Endothelial cell of umbilical vein (primary cell): ENCODE measurements around the gene EPN2. TPM values are rescaled to one million over a fixed set of nuclear protein-coding genes. Genes with fewer than 3 reads are reported as not detected.
A peak's percentile ranks its signal among the peaks of the same experiment; 100 is the strongest.

Experiments used
- BruUV-seq: library from RNA; stranded (reverse); fragments of 400-500 nt; replicated peaks from 2 replicates; lab custom pipeline; 2021; lab: Mats Ljungman, UMichigan
- CTCF ChIA-PET: fragments of 300-600, 350-600 bp; sonication (Branson Sonifier 250); formaldehyde crosslinking; loops from one replicate; lab custom pipeline; 2021; ENCODE audit warnings: antibody characterized with exemption, inconsistent platforms; lab: Charles Lee
- POLR2A ChIA-PET: fragments of 300-600, 350-600 bp; sonication (Branson Sonifier 250); formaldehyde crosslinking; loops from one replicate; lab custom pipeline; 2021; ENCODE audit warnings: antibody characterized with exemption, inconsistent platforms; lab: Charles Lee
- DNase-seq: peaks from one replicate; pipeline ENCODE4 v3.0.0-alpha.2; 2011; ENCODE audit warnings: low read depth, low spot score
- FAIRE-seq: peaks from 2 replicates; lab custom pipeline; 2011; peaks lifted over from hg19 to GRCh38; lab: Jason Lieb, UNC
- H2AFZ ChIP-seq: 2 replicates; pipeline ENCODE4 v1.6.0; 2012; ENCODE audit warnings: low read depth, low read length, control low read depth, inconsistent platforms
- H3K27ac ChIP-seq: 2 replicates; pipeline ENCODE4 v1.5.1; 2011; ENCODE audit warnings: low read depth, mild to moderate bottlenecking, control low read depth, low read length, moderate library complexity; ENCODE audit not compliant: insufficient read depth
- H3K27me3 ChIP-seq, 2 experiments: 2 replicates each; pipeline versions ENCODE4 v1.6.0 to v1.6.1; 2011; ENCODE audit warnings: low read length in 2 of 2, mixed read lengths in 1 of 2; ENCODE audit not compliant: control insufficient read depth in 2 of 2, insufficient read depth in 2 of 2
- H3K36me3 ChIP-seq, 2 experiments: 2 replicates in 1 of 2; 3 replicates in 1 of 2; pipeline ENCODE4 v1.5.1; 2011; ENCODE audit warnings: low read length in 2 of 2, mild to moderate bottlenecking in 1 of 2, moderate library complexity in 1 of 2; ENCODE audit not compliant: control insufficient read depth in 2 of 2, insufficient read depth in 2 of 2; ENCODE audit errors: extremely low read depth in 1 of 2
- H3K4me1 ChIP-seq: 3 replicates; pipeline ENCODE4 v1.5.1; 2011; ENCODE audit warnings: mild to moderate bottlenecking, low read length; ENCODE audit not compliant: control insufficient read depth, insufficient read depth; ENCODE audit errors: extremely low read depth
- H3K4me2 ChIP-seq: 2 replicates; pipeline ENCODE4 v1.6.1; 2011; ENCODE audit warnings: low read length, control low read depth, mixed read lengths; ENCODE audit not compliant: insufficient read depth
- H3K4me3 ChIP-seq, 3 experiments: fragments of 200-600 bp in 1 of 3; sonication (generic), shearing (Covaris generic) in 1 of 3; replicated peaks in 1 of 3; 2 replicates each; pipeline ENCODE4 v1.5.1; 2011 to 2016; ENCODE audit warnings: control low read depth in 3 of 3, low read length in 3 of 3, mild to moderate bottlenecking in 2 of 3, inconsistent platforms in 1 of 3, low read depth in 1 of 3, moderate library complexity in 1 of 3; ENCODE audit not compliant: insufficient read depth in 1 of 3
- H3K79me2 ChIP-seq: 2 replicates; pipeline ENCODE4 v1.6.0; 2012; ENCODE audit warnings: low read length, inconsistent platforms; ENCODE audit not compliant: control insufficient read depth, insufficient read depth
- H3K9ac ChIP-seq: replicated peaks from 2 replicates; pipeline ENCODE3; 2011; ENCODE audit warnings: low read length, control low read depth; ENCODE audit not compliant: insufficient read depth; ENCODE audit errors: extremely low read depth
- H3K9me1 ChIP-seq: replicated peaks from 3 replicates; pipeline ENCODE4 v1.6.0; 2011; ENCODE audit warnings: mild to moderate bottlenecking, low read length; ENCODE audit not compliant: control insufficient read depth, insufficient read depth; ENCODE audit errors: extremely low read depth
- H3K9me3 ChIP-seq: replicated peaks from 2 replicates; pipeline ENCODE4 v1.5.1; 2012; ENCODE audit warnings: low read length, inconsistent platforms; ENCODE audit not compliant: control insufficient read depth, insufficient read depth
- H4K20me1 ChIP-seq: replicated peaks from 2 replicates; pipeline ENCODE3; 2011; ENCODE audit warnings: mild to moderate bottlenecking, low read length; ENCODE audit not compliant: control insufficient read depth, insufficient read depth; ENCODE audit errors: extremely low read depth
- EZH2 ChIP-seq: IDR thresholded peaks from 2 replicates; pipeline ENCODE4 v1.6.1; 2012; ENCODE audit warnings: borderline replicate concordance, low read depth, mild to moderate bottlenecking, moderate library complexity, low read length, inconsistent platforms; ENCODE audit not compliant: severe bottlenecking
- FOS ChIP-seq: IDR thresholded peaks from 2 replicates; pipeline ENCODE4 v1.6.1; 2011; ENCODE audit warnings: mild to moderate bottlenecking, low read length, moderate library complexity, borderline replicate concordance; ENCODE audit not compliant: insufficient read depth
- MYC ChIP-seq: IDR thresholded peaks from one replicate; pipeline ENCODE4 v1.6.1; 2011; ENCODE audit warnings: mild to moderate bottlenecking, low read depth, low read length
- POLR2A ChIP-seq: IDR thresholded peaks from 2 replicates; pipeline ENCODE4 v1.6.1; 2012; ENCODE audit warnings: low read depth, mild to moderate bottlenecking, control low read depth, low read length
- POLR2AphosphoS5 ChIP-seq: IDR thresholded peaks from 2 replicates; pipeline ENCODE4 v1.6.1; 2012; ENCODE audit warnings: low read depth, mild to moderate bottlenecking, control low read depth, low read length, moderate library complexity; ENCODE audit not compliant: insufficient read depth
- dilution Hi-C: fragments of 300-500 bp; cut with MboI; formaldehyde crosslinking; loops from one replicate; pipeline ENCODE4 v1.15.0; 2019; ENCODE audit warnings: low sequenced_read_pairs; ENCODE audit not compliant: extremely low pct_ligation_motif_present
- intact Hi-C: fragments of 100-400 bp; cut with micrococcal nuclease; formaldehyde crosslinking; loops from one replicate; pipeline ENCODE4 v1.10.0; 2022
- polyA plus RNA-seq, 4 experiments: library from polyadenylated mRNA; depleted of rRNA in 3 of 4; stranded (reverse) in 3 of 4; unstranded in 1 of 4; fragments of >200 nt; gene quantifications; 2 replicates each; pipeline versions ENCODE4 v1.2.1 to v1.2.3, GENCODE V29; 2011 to 2012; ENCODE audit warnings: missing spikeins in 1 of 4
- total RNA-seq: library from RNA; stranded (reverse); gene quantifications from 2 replicates; pipeline ENCODE4 v1.2.3, GENCODE V29; 2021

EPN2 gene
- total and polyA plus RNA-seq, 2 donors (not counting 3 experiments of a cell fraction or from before 2014, with no cell fraction given), result 40.3 to 70.5 TPM

DNA sequence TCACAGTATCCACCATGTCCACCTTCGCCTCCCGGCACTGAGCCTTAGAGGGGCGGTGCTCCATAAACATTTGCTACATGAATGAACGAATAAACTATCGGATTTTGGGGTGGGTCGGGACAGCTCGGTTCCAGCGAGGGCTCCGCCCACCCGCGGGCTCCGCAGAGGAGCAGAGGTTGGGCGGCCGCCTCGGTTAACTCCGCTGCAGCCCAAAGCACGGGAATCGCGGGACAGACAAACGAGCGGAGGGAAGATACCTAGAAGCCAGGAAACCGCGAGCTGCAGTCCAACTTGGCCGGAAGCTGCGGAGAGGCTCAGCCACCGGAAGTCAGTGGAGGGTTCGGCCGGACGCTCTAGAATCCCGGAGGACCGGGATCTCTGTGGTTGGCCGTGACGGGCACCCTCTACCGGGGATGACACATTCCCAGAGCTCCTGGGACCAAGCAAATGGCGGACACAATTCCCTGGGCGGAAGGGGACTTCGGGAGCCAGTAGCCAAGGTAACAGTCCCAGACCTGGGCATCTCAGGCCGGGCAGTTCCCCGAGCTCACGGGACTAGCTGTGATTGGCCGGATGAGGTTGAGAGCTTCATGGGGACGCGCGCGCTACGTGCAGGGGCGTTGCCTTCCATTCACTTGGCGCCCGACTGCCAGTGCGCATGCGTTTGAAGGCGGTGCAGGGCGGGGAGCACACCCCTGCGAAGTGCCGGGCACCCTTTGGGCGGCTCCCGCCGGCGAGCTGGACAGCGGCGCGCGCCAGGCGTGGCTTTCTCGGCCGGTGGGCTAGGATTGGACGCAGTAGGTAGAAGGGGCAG lies 140.6 kb downstream of the EPN2 start:
- ChIA-PET POLR2A (interaction anchor here (0.6 to 1.8 kb wide), 7 partner anchors 9 to 521 kb away, joined by 3 to 15 read pairs (median 3); partner anchors contain the start of genes ALDH3A2 and B9D1), CTCF (interaction anchor here (0.6 to 3.3 kb wide), 16 partner anchors 9 to 417 kb away, joined by 3 to 62 read pairs (median 4); partner anchors contain the start of gene B9D1)
- intact Hi-C loops, result loop anchor here (1.0 to 5.0 kb wide), 3 partner anchors 16 to 129 kb away; partner anchors contain the start of gene B9D1
- peak overlapping the region; percentile 80 for H3K9ac ChIP-seq
- H3K79me2 ChIP-seq, result peaks cover 15% of the 10 kb centered on the region
- H3K27me3 ChIP-seq, result no peaks in the 10 kb centered on the region
- peak; percentile 100 for DNase-seq
- H3K4me2 ChIP-seq, result peak overlapping the region; percentile 97
- peak; percentile 99 for FAIRE-seq
- dilution Hi-C loops, result no loop called here
- H3K36me3 ChIP-seq, result peaks cover 13 to 16% of the 10 kb centered on the region in 2 experiments
- TF ChIP-seq MYC (no peak), FOS (no peak), EZH2 (no peak), POLR2A (peak; percentile 83), POLR2AphosphoS5 (peak; percentile 74)
- no peaks in the 10 kb centered on the region for H3K9me1 ChIP-seq
- H2AFZ ChIP-seq, result peak overlapping the region; percentile 33
- H4K20me1 ChIP-seq, result no peaks in the 10 kb centered on the region
- H3K9me3 ChIP-seq, result no peaks in the 10 kb centered on the region
- H3K4me3 ChIP-seq, result peak overlapping the region; percentile 72 to 94 (median 80)
- no TSS peak for BruUV-seq
- peak overlapping the region; percentile 59 for H3K27ac ChIP-seq
- peaks cover 7% of the 10 kb centered on the region for H3K4me1 ChIP-seq
